GM21360 (cell line): Measurements from ENCODE around the gene KRTAP10-8.
"Not testable (repeated sequence)": the region's sequence is repeated elsewhere in the genome, so short reads cannot be mapped to it uniquely, and the experiment has no call there.

Source experiments
- ATAC-seq: cut with Tn5 transposase; IDR thresholded peaks from one replicate; pipeline ENCODE4 v1.9.1; 2021; ENCODE audit warnings: mild to moderate bottlenecking, moderate library complexity; ENCODE audit not compliant: unreplicated experiment

KRTAP10-8 gene

GRCh38 chr21:44598061-44598460 lies 13.8 kb upstream of the KRTAP10-8 start:
- ATAC-seq: no peak

GRCh38 chr21:44599264-44600029 lies 12.4 kb upstream of the KRTAP10-8 start:
- no peak for ATAC-seq

GRCh38 chr21:44600118-44600978 lies 11.5 kb upstream of the KRTAP10-8 start, which contains the start of gene KRTAP10-7:
Gene KRTAP10-7 (plus strand): TSS chr21:44600597. CDS start chr21:44600622, 25 bp downstream.
- not testable (repeated sequence) for ATAC-seq

- not testable (repeated sequence) for ATAC-seq
Observed at GRCh38 chr21:44601091-44601490, 10.8 kb upstream of the KRTAP10-8 start.

GRCh38 chr21:44601596-44602462 lies 10.1 kb upstream of the KRTAP10-8 start:
- ATAC-seq: no peak

- ATAC-seq: no peak
Observed at GRCh38 chr21:44602463-44602850, 9.4 kb upstream of the KRTAP10-8 start.

- no peak for ATAC-seq
Observed at GRCh38 chr21:44603109-44603875, 8.6 kb upstream of the KRTAP10-8 start.

- ATAC-seq: no peak
Observed at GRCh38 chr21:44603911-44604310, 8.0 kb upstream of the KRTAP10-8 start.

- no peak for ATAC-seq
Observed at GRCh38 chr21:44606495-44606894, 5.4 kb upstream of the KRTAP10-8 start.

GRCh38 chr21:44609193-44609592 lies 2.7 kb upstream of the KRTAP10-8 start:
- ATAC-seq: no peak

GRCh38 chr21:44610157-44610843 lies 1.6 kb upstream of the KRTAP10-8 start:
- not testable (repeated sequence) for ATAC-seq

GRCh38 chr21:44611551-44611950 lies 328 bp upstream of the KRTAP10-8 start:
- no peak for ATAC-seq

GRCh38 chr21:44612669-44613229 lies 870 bp downstream of the KRTAP10-8 start:
- ATAC-seq: no peak

GRCh38 chr21:44613386-44614155 lies 1.7 kb downstream of the KRTAP10-8 start:
- no peak for ATAC-seq

- no peak for ATAC-seq
Observed at GRCh38 chr21:44614161-44614631, 2.3 kb downstream of the KRTAP10-8 start.

GRCh38 chr21:44614961-44615391 lies 3.1 kb downstream of the KRTAP10-8 start:
- ATAC-seq: no peak

- no peak for ATAC-seq
Observed at GRCh38 chr21:44615466-44615865, 3.6 kb downstream of the KRTAP10-8 start.

- no peak for ATAC-seq
Observed at GRCh38 chr21:44615911-44616590, 4.2 kb downstream of the KRTAP10-8 start.
